Activated T-helper 1 cell treated with anti-CD3 and anti-CD28 coated beads, Interleukin-12 subunit alpha, Interleukin-12 subunit beta, Interleukin-2, Interleukin-4 antibody, amounts not matched to agents 30 ng/mL and 10 ng/mL and 1 ng/mL, durations not matched to agents 14 hours and 24 hours and 36 hours (primary cell): ENCODE results near the gene ACTG1. TPM values are rescaled to one million over a fixed set of nuclear protein-coding genes. Genes with fewer than 3 reads are reported as not detected.

ENCODE experiments used
- DNase-seq: peaks from one replicate; pipeline ENCODE4 v3.0.0; 2021; ENCODE audit warnings: low spot score
- H3K27ac Mint-ChIP-seq: one replicate; pipeline ENCODE4 v1.8.0; 2021; ENCODE audit warnings: mild to moderate bottlenecking, mixed read lengths
- H3K27me3 Mint-ChIP-seq: one replicate; pipeline ENCODE4 v1.8.0; 2022; ENCODE audit warnings: mild to moderate bottlenecking, moderate library complexity, mixed read lengths; ENCODE audit not compliant: insufficient read depth
- H3K36me3 Mint-ChIP-seq: one replicate; pipeline ENCODE4 v1.8.0; 2021; ENCODE audit warnings: low read depth, mixed read lengths
- H3K4me1 Mint-ChIP-seq: one replicate; pipeline ENCODE4 v1.8.0; 2021; ENCODE audit warnings: low read depth, mixed read lengths
- H3K4me3 Mint-ChIP-seq: one replicate; pipeline ENCODE4 v1.8.0; 2021; ENCODE audit warnings: mild to moderate bottlenecking, moderate library complexity, mixed read lengths
- H3K9me3 Mint-ChIP-seq: one replicate; pipeline ENCODE4 v1.8.0; 2021; ENCODE audit warnings: mixed read lengths
- intact Hi-C: fragments of 100-400 bp; cut with micrococcal nuclease; formaldehyde crosslinking; loops from one replicate; pipeline ENCODE4 v1.15.1; 2024
- total RNA-seq: library from RNA; stranded (reverse); gene quantifications from 2 replicates; pipeline ENCODE4 v1.2.3, GENCODE V29; 2022

The ACTG1 gene
- total RNA-seq, 1 donor from 2014 or later = 3,516 TPM

GRCh38 chr17:81551458-81552243 lies 39.1 kb upstream of the ACTG1 start:
- Mint-ChIP-seq H3K36me3 (peaks cover 19% of the 10 kb centered on the region), H3K27ac (peak overlapping the region; percentile 79), H3K27me3 (no peaks in the 10 kb centered on the region), H3K4me3 (peak overlapping the region; percentile 89), H3K4me1 (peaks cover 41% of the 10 kb centered on the region), H3K9me3 (no peaks in the 10 kb centered on the region)
- intact Hi-C loops = loop anchor here (1.0 to 10.0 kb wide), 5 partner anchors 63 to 313 kb away; partner anchors contain the start of genes MRPL12, NPLOC4, P4HB and SLC38A10
- DNase-seq = peak; percentile 7

GRCh38 chr17:81550830-81551457 lies 38.3 kb upstream of the ACTG1 start:
- H3K4me1 Mint-ChIP-seq = peaks cover 41% of the 10 kb centered on the region
- no peaks in the 10 kb centered on the region for H3K27me3 Mint-ChIP-seq
- peaks cover 25% of the 10 kb centered on the region for H3K36me3 Mint-ChIP-seq
- no peak overlapping the region for H3K27ac Mint-ChIP-seq
- no peaks in the 10 kb centered on the region for H3K9me3 Mint-ChIP-seq
- no peak for DNase-seq
- H3K4me3 Mint-ChIP-seq = peak overlapping the region; percentile 89
- intact Hi-C loops = loop anchor here (10.0 kb wide), 1 partner anchor 314 kb away; the partner anchor contains the start of gene P4HB

GRCh38 chr17:81550285-81550684 lies 37.7 kb upstream of the ACTG1 start:
- Mint-ChIP-seq H3K9me3 (no peaks in the 10 kb centered on the region), H3K36me3 (peaks cover 25% of the 10 kb centered on the region), H3K4me1 (peaks cover 41% of the 10 kb centered on the region), H3K27me3 (no peaks in the 10 kb centered on the region), H3K4me3 (peak overlapping the region; percentile 89), H3K27ac (no peak overlapping the region)
- intact Hi-C loops = loop anchor here (10.0 kb wide), 1 partner anchor 315 kb away; the partner anchor contains the start of gene P4HB
- no peak for DNase-seq

GRCh38 chr17:81549826-81550225 lies 37.2 kb upstream of the ACTG1 start:
- intact Hi-C loops = loop anchor here (10.0 kb wide), 1 partner anchor 315 kb away; the partner anchor contains the start of gene P4HB
- Mint-ChIP-seq H3K4me1 (peaks cover 41% of the 10 kb centered on the region), H3K36me3 (peaks cover 25% of the 10 kb centered on the region), H3K9me3 (no peaks in the 10 kb centered on the region), H3K4me3 (peak overlapping the region; percentile 89), H3K27ac (no peak overlapping the region), H3K27me3 (no peaks in the 10 kb centered on the region)
- no peak for DNase-seq

- no peak for DNase-seq
- Mint-ChIP-seq H3K9me3 (no peaks in the 10 kb centered on the region), H3K4me1 (peaks cover 36% of the 10 kb centered on the region), H3K27ac (no peak overlapping the region), H3K27me3 (no peaks in the 10 kb centered on the region), H3K36me3 (peaks cover 21% of the 10 kb centered on the region), H3K4me3 (peak overlapping the region; percentile 89)
- intact Hi-C loops = no loop called here
Measured at GRCh38 chr17:81549031-81549557, 36.5 kb upstream of the ACTG1 start.

GRCh38 chr17:81547614-81547982 lies 35.0 kb upstream of the ACTG1 start:
- peaks cover 24% of the 10 kb centered on the region for H3K4me1 Mint-ChIP-seq
- intact Hi-C loops = no loop called here
- no peaks in the 10 kb centered on the region for H3K9me3 Mint-ChIP-seq
- no peak overlapping the region for H3K27ac Mint-ChIP-seq
- peaks cover 22% of the 10 kb centered on the region for H3K36me3 Mint-ChIP-seq
- DNase-seq = no peak
- H3K4me3 Mint-ChIP-seq = no peak overlapping the region
- no peaks in the 10 kb centered on the region for H3K27me3 Mint-ChIP-seq

- H3K27me3 Mint-ChIP-seq = no peaks in the 10 kb centered on the region
- DNase-seq = no peak
- H3K36me3 Mint-ChIP-seq = peaks cover 22% of the 10 kb centered on the region
- H3K9me3 Mint-ChIP-seq = no peaks in the 10 kb centered on the region
- intact Hi-C loops = no loop called here
- H3K4me3 Mint-ChIP-seq = no peak overlapping the region
- H3K4me1 Mint-ChIP-seq = peaks cover 24% of the 10 kb centered on the region
- no peak overlapping the region for H3K27ac Mint-ChIP-seq
Measured at GRCh38 chr17:81546906-81547613, 34.5 kb upstream of the ACTG1 start.

- intact Hi-C loops = no loop called here
- Mint-ChIP-seq H3K36me3 (peaks cover 25% of the 10 kb centered on the region), H3K27ac (no peak overlapping the region), H3K4me1 (peaks cover 13% of the 10 kb centered on the region), H3K9me3 (no peaks in the 10 kb centered on the region), H3K27me3 (no peaks in the 10 kb centered on the region), H3K4me3 (no peak overlapping the region)
- DNase-seq = no peak
Measured at GRCh38 chr17:81545160-81545949, 32.8 kb upstream of the ACTG1 start.

GRCh38 chr17:81544281-81544974 lies 31.8 kb upstream of the ACTG1 start:
- H3K36me3 Mint-ChIP-seq = peaks cover 16% of the 10 kb centered on the region

GRCh38 chr17:81543756-81544155 lies 31.2 kb upstream of the ACTG1 start:
- no peak overlapping the region for H3K4me3 Mint-ChIP-seq
- intact Hi-C loops = no loop called here
- H3K36me3 Mint-ChIP-seq = peaks cover 11% of the 10 kb centered on the region
- H3K4me1 Mint-ChIP-seq = no peaks in the 10 kb centered on the region
- H3K9me3 Mint-ChIP-seq = no peaks in the 10 kb centered on the region
- H3K27ac Mint-ChIP-seq = no peak overlapping the region
- no peaks in the 10 kb centered on the region for H3K27me3 Mint-ChIP-seq
- no peak for DNase-seq

More at GRCh38 chr17:81544281-81544974, 31.8 kb upstream of the ACTG1 start:
- Mint-ChIP-seq H3K9me3 (no peaks in the 10 kb centered on the region), H3K4me3 (no peak overlapping the region), H3K27me3 (no peaks in the 10 kb centered on the region), H3K4me1 (peaks cover 4% of the 10 kb centered on the region), H3K27ac (no peak overlapping the region)
- intact Hi-C loops = no loop called here
- no peak for DNase-seq

GRCh38 chr17:81543339-81543675 lies 30.7 kb upstream of the ACTG1 start:
- H3K9me3 Mint-ChIP-seq = no peaks in the 10 kb centered on the region
- no peak for DNase-seq
- H3K4me3 Mint-ChIP-seq = no peak overlapping the region
- H3K27ac Mint-ChIP-seq = no peak overlapping the region
- no peaks in the 10 kb centered on the region for H3K27me3 Mint-ChIP-seq
- H3K4me1 Mint-ChIP-seq = no peaks in the 10 kb centered on the region
- peaks cover 13% of the 10 kb centered on the region for H3K36me3 Mint-ChIP-seq
- intact Hi-C loops = no loop called here
